H9 (cell line): ENCODE results near the gene ZNF541. TPM values are rescaled to one million over a fixed set of nuclear protein-coding genes. Genes with fewer than 3 reads are reported as not detected.

Experiments
- DNase-seq: peaks from one replicate; pipeline ENCODE4 v3.0.0-alpha.2; 2017
- H2AFZ ChIP-seq: one replicate; pipeline ENCODE4 v1.6.1; 2013; ENCODE audit warnings: mild to moderate bottlenecking, low read length, control low read depth, moderate library complexity
- H2AK5ac ChIP-seq: 2 replicates; pipeline ENCODE4 v1.6.1; 2013; ENCODE audit warnings: low read length, control low read depth, mixed read lengths; ENCODE audit not compliant: insufficient read length
- H2BK120ac ChIP-seq: one replicate; pipeline ENCODE4 v1.6.1; 2013; ENCODE audit warnings: low read depth, mild to moderate bottlenecking, low read length, control low read depth, inconsistent platforms; ENCODE audit not compliant: poor library complexity, severe bottlenecking
- H2BK12ac ChIP-seq: 2 replicates; pipeline ENCODE4 v1.6.1; 2013; ENCODE audit warnings: low read length, control low read depth, mixed read lengths, low read depth; ENCODE audit not compliant: insufficient read length
- H2BK15ac ChIP-seq: 2 replicates; pipeline ENCODE4 v1.6.1; 2013; ENCODE audit warnings: low read depth, low read length, control low read depth
- H2BK20ac ChIP-seq: one replicate; pipeline ENCODE4 v1.6.1; 2013; ENCODE audit warnings: low read depth, mild to moderate bottlenecking, low read length, control low read depth, inconsistent platforms; ENCODE audit not compliant: poor library complexity, severe bottlenecking
- H2BK5ac ChIP-seq: 2 replicates; pipeline ENCODE4 v1.6.1; 2013; ENCODE audit warnings: low read length, control low read depth, mixed read lengths; ENCODE audit not compliant: insufficient read length
- H3K14ac ChIP-seq: 2 replicates; pipeline ENCODE4 v1.6.1; 2013; ENCODE audit warnings: low read length, control low read depth; ENCODE audit not compliant: insufficient read depth
- H3K18ac ChIP-seq: 2 replicates; pipeline ENCODE4 v1.6.1; 2013; ENCODE audit warnings: low read depth, mild to moderate bottlenecking, mixed read lengths, low read length, control low read depth; ENCODE audit not compliant: insufficient read length
- H3K23ac ChIP-seq: 2 replicates; pipeline ENCODE4 v1.6.1; 2013; ENCODE audit warnings: low read length, control low read depth, mixed read lengths, low read depth; ENCODE audit not compliant: insufficient read length
- H3K23me2 ChIP-seq: 2 replicates; pipeline ENCODE4 v1.6.1; 2013; ENCODE audit warnings: low read depth, mild to moderate bottlenecking, mixed read lengths, low read length, control low read depth; ENCODE audit not compliant: insufficient read length, poor library complexity, severe bottlenecking
- H3K27ac ChIP-seq: 2 replicates; pipeline ENCODE4 v1.5.1; 2013; ENCODE audit warnings: low read length, control low read depth, mixed read lengths, low read depth; ENCODE audit not compliant: insufficient read length
- H3K27me3 ChIP-seq: 2 replicates; pipeline ENCODE4 v1.6.1; 2013; ENCODE audit warnings: low read length, control low read depth, inconsistent platforms; ENCODE audit not compliant: insufficient read depth
- H3K4ac ChIP-seq: 2 replicates; pipeline ENCODE4 v1.6.1; 2013; ENCODE audit warnings: low read depth, mild to moderate bottlenecking, control low read depth, inconsistent platforms, low read length, moderate library complexity
- H3K4me1 ChIP-seq: 2 replicates; pipeline ENCODE4 v1.6.1; 2013; ENCODE audit warnings: low read length, control low read depth, inconsistent platforms; ENCODE audit not compliant: insufficient read depth
- H3K4me2 ChIP-seq: 2 replicates; pipeline ENCODE4 v1.6.1; 2013; ENCODE audit warnings: low read length, control low read depth, mixed read lengths; ENCODE audit not compliant: insufficient read length, insufficient read depth
- H3K56ac ChIP-seq: 2 replicates; pipeline ENCODE4 v1.6.1; 2013; ENCODE audit warnings: low read depth, mild to moderate bottlenecking, mixed read lengths, low read length, control low read depth; ENCODE audit not compliant: insufficient read length
- H3K79me1 ChIP-seq: 2 replicates; pipeline ENCODE4 v1.6.1; 2013; ENCODE audit warnings: low read depth, mild to moderate bottlenecking, moderate library complexity, low read length, control low read depth, inconsistent platforms; ENCODE audit not compliant: insufficient read depth, poor library complexity, severe bottlenecking
- H3K79me2 ChIP-seq: 2 replicates; pipeline ENCODE4 v1.6.1; 2013; ENCODE audit warnings: low read length, control low read depth, inconsistent platforms; ENCODE audit not compliant: insufficient read depth
- H3K9ac ChIP-seq: 2 replicates; pipeline ENCODE4 v1.6.1; 2013; ENCODE audit warnings: low read length, control low read depth, mixed read lengths; ENCODE audit not compliant: insufficient read length; ENCODE audit errors: extremely low read depth
- H3K9me3 ChIP-seq: one replicate; pipeline ENCODE4 v1.6.1; 2013; ENCODE audit warnings: low read depth, low read length, inconsistent platforms; ENCODE audit not compliant: control insufficient read depth
- H3T11ph ChIP-seq: one replicate; pipeline ENCODE4 v1.6.1; 2013; ENCODE audit warnings: mild to moderate bottlenecking, low read length, control low read depth, inconsistent platforms
- H4K20me1 ChIP-seq: one replicate; pipeline ENCODE4 v1.6.1; 2013; ENCODE audit not compliant: control insufficient read depth, insufficient read length, insufficient read depth
- H4K5ac ChIP-seq: 2 replicates; pipeline ENCODE4 v1.6.1; 2013; ENCODE audit warnings: low read depth, mild to moderate bottlenecking, mixed read lengths, low read length, control low read depth; ENCODE audit not compliant: insufficient read length
- H4K8ac ChIP-seq: replicated peaks from 2 replicates; pipeline ENCODE4 v1.6.1; 2013; ENCODE audit warnings: low read length, control low read depth, mixed read lengths, low read depth; ENCODE audit not compliant: insufficient read length
- H4K91ac ChIP-seq: 2 replicates; pipeline ENCODE4 v1.6.1; 2013; ENCODE audit warnings: low read depth, mild to moderate bottlenecking, moderate library complexity, mixed read lengths, low read length, control low read depth; ENCODE audit not compliant: insufficient read length
- H3K27ac Mint-ChIP-seq, 3 experiments: 2 replicates in 2 of 3; 3 replicates in 1 of 3; pipeline ENCODE4 v1.8.0; 2020 to 2021; ENCODE audit warnings: mixed read lengths in 3 of 3, mild to moderate bottlenecking in 1 of 3, moderate library complexity in 1 of 3
- H3K27me3 Mint-ChIP-seq: 2 replicates; pipeline ENCODE4 v1.8.0; 2021; ENCODE audit warnings: low read depth, mild to moderate bottlenecking, moderate library complexity, mixed read lengths
- H3K36me3 Mint-ChIP-seq, 3 experiments: 2 replicates in 2 of 3; 3 replicates in 1 of 3; pipeline ENCODE4 v1.8.0; 2020 to 2021; ENCODE audit warnings: low read depth in 3 of 3, mixed read lengths in 3 of 3; ENCODE audit not compliant: insufficient read depth in 1 of 3
- H3K4me1 Mint-ChIP-seq, 2 experiments: 2 replicates each; pipeline ENCODE4 v1.8.0; 2020; ENCODE audit warnings: mixed read lengths in 2 of 2
- H3K4me3 Mint-ChIP-seq, 2 experiments: 2 replicates in 1 of 2; 3 replicates in 1 of 2; pipeline ENCODE4 v1.8.0; 2020 to 2021; ENCODE audit warnings: mild to moderate bottlenecking in 2 of 2, mixed read lengths in 2 of 2, moderate library complexity in 1 of 2
- H3K9me3 Mint-ChIP-seq, 2 experiments: 2 replicates in 1 of 2; 3 replicates in 1 of 2; pipeline ENCODE4 v1.8.0; 2020; ENCODE audit warnings: mild to moderate bottlenecking in 2 of 2, mixed read lengths in 2 of 2, moderate library complexity in 1 of 2
- WGBS: extraction: QIAGEN DNeasy Blood & Tissue Kit; methylation state at CpG from one replicate; pipeline ENCODE4 v1.1.7; 2013; ENCODE audit warnings: missing lambda C conversion rate, low lambda C conversion rate, mixed read lengths; ENCODE audit not compliant: insufficient read length; ENCODE audit errors: extremely low coverage; 5-methylcytosine and 5-hydroxymethylcytosine counted together
- total RNA-seq: library from RNA; stranded (reverse); gene quantifications from 2 replicates; pipeline ENCODE4 v1.2.1, GENCODE V29; 2021
- TF ChIP-seq, protein P1 (sequence below): fragments of 200-600 bp; sonication (generic); conservative IDR thresholded peaks from 3 replicates; pipeline ENCODE4 v1.8.0; 2021; ENCODE audit warnings: antibody characterized with exemption, mild to moderate bottlenecking

Gene ZNF541
- total RNA-seq, 1 experiment from 2014 or later = not detected

DNA sequence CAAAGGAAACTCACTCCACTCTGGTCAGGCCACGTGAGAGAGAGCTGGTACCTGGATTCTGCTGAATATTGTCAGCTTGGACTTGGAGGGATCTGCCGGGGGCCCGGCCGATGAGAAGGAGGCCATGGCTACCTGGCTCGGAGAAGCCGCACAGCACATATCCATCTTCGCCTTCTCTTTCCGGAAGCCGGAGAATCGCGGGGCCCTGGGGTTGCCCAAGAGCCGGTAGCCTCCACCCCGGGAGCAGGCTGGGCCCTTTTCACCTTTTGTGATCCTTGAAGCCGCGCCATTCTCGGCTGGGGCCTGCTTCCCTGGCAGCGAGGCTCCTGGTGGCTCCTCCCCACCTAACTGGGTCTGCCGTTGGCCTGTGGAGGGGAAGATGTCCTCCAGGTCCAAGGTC lies 28.9 kb downstream of the ZNF541 start:
- Mint-ChIP-seq H3K9me3 (no peaks in the 10 kb centered on the region), H3K27me3 (no peaks in the 10 kb centered on the region; the same call in 1 of the 2 replicates), H3K36me3 (no peaks in the 10 kb centered on the region), H3K4me3 (no peak overlapping the region), H3K27ac (0 out of 7 replicates have a peak overlapping the region, but pooled peaks of 1 of the 3 experiments have one; percentile 44), H3K4me1 (peaks cover 5 to 9% of the 10 kb centered on the region in 2 experiments)
- H3K79me1 ChIP-seq = no peaks in the 10 kb centered on the region
- no peak overlapping the region for H3K56ac ChIP-seq
- H2BK5ac ChIP-seq = no peak overlapping the region
- no peak overlapping the region for H3K18ac ChIP-seq
- H4K8ac ChIP-seq = no peak overlapping the region
- H3K9ac ChIP-seq = no peak overlapping the region
- no peaks in the 10 kb centered on the region for H3K4me1 ChIP-seq
- no peak overlapping the region for H2BK20ac ChIP-seq
- H3K27ac ChIP-seq = no peak overlapping the region
- H4K20me1 ChIP-seq = no peaks in the 10 kb centered on the region
- no peaks in the 10 kb centered on the region; the same call in 1 of the 2 replicates for H3K27me3 ChIP-seq
- no peak overlapping the region for H2AK5ac ChIP-seq
- H3K23me2 ChIP-seq = no peaks in the 10 kb centered on the region
- TF ChIP-seq, protein P1, sequence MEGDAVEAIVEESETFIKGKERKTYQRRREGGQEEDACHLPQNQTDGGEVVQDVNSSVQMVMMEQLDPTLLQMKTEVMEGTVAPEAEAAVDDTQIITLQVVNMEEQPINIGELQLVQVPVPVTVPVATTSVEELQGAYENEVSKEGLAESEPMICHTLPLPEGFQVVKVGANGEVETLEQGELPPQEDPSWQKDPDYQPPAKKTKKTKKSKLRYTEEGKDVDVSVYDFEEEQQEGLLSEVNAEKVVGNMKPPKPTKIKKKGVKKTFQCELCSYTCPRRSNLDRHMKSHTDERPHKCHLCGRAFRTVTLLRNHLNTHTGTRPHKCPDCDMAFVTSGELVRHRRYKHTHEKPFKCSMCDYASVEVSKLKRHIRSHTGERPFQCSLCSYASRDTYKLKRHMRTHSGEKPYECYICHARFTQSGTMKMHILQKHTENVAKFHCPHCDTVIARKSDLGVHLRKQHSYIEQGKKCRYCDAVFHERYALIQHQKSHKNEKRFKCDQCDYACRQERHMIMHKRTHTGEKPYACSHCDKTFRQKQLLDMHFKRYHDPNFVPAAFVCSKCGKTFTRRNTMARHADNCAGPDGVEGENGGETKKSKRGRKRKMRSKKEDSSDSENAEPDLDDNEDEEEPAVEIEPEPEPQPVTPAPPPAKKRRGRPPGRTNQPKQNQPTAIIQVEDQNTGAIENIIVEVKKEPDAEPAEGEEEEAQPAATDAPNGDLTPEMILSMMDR = no peak
- no peak overlapping the region for H2BK15ac ChIP-seq
- no peak for DNase-seq
- H2BK120ac ChIP-seq = no peak overlapping the region
- no peak overlapping the region for H3K4ac ChIP-seq
- H3K4me2 ChIP-seq = no peak overlapping the region
- no peak overlapping the region for H4K5ac ChIP-seq
- no peak overlapping the region for H2BK12ac ChIP-seq
- no peaks in the 10 kb centered on the region for H3K79me2 ChIP-seq
- no peaks in the 10 kb centered on the region for H3K9me3 ChIP-seq
- no CpG with 5 or more reads among the region's 18 CpGs for WGBS
- H3K23ac ChIP-seq = no peak overlapping the region
- no peak overlapping the region for H3K14ac ChIP-seq
- H2AFZ ChIP-seq = no peak overlapping the region
- no peak overlapping the region for H3T11ph ChIP-seq
- no peak overlapping the region for H4K91ac ChIP-seq
